Pancreas (tissue), 10 donors: ENCODE results near the gene SEBOX. TPM values are rescaled to one million over a fixed set of nuclear protein-coding genes. Genes with fewer than 3 reads are reported as not detected.

Experiments used
- ATAC-seq, 4 donors: fragments of 200-7000 bp; cut with Tn5 transposase; one replicate each; pipeline versions ENCODE4 v1.8.0 to v1.9.1; 2020; ENCODE audit warnings: mild to moderate bottlenecking in 4 of 4, moderate library complexity in 4 of 4
- DNase-seq, 6 donors: peaks; one replicate each; pipeline ENCODE4 v3.0.0-alpha.2; 2020
- FAIRE-seq: peaks from 2 replicates; lab custom pipeline; 2012; peaks lifted over from hg19 to GRCh38; lab: Jason Lieb, UNC
- H3K27ac ChIP-seq, 4 donors: fragments of 200-600 bp; sonication (generic); 1 replicate in 3 of 4; 2 replicates in 1 of 4; pipeline versions ENCODE4 v1.5.0 to v1.8.0; 2020
- H3K27me3 ChIP-seq, 4 donors: fragments of 200-600 bp; one replicate each; pipeline ENCODE4 v1.8.0; 2021
- H3K36me3 ChIP-seq, 3 donors: fragments of 200-600 bp; sonication (generic) in 1 of 3; one replicate each; pipeline versions ENCODE4 v1.5.0 to v1.8.0; 2020 to 2021
- H3K4me1 ChIP-seq, 3 donors: fragments of 200-600 bp; one replicate each; pipeline ENCODE4 v1.8.0; 2021
- H3K4me3 ChIP-seq, 4 donors: fragments of 200-600 bp; sonication (generic) in 2 of 4; one replicate each; pipeline versions ENCODE4 v1.5.0 to v1.8.0; 2020 to 2021
- H3K9me3 ChIP-seq, 4 donors: fragments of 200-600 bp; one replicate each; pipeline ENCODE4 v1.8.0; 2021
- WGBS, 2 donors: extraction: QIAGEN DNeasy Blood & Tissue Kit; methylation state at CpG; one replicate each; pipeline ENCODE4 v1.1.7; 2013; 5-methylcytosine and 5-hydroxymethylcytosine counted together
- intact Hi-C, 3 donors: fragments of 100-400 bp; cut with DNase I; formaldehyde crosslinking; loops; one replicate each; pipeline versions ENCODE4 v1.11.1 to v1.14.2; 2022
- polyA plus RNA-seq, 2 donors: library from polyadenylated mRNA; stranded (reverse); fragments of 200-250 nt; gene quantifications; one replicate each; pipeline ENCODE4 v1.2.3, GENCODE V29; 2013
- total RNA-seq, 6 donors: library from RNA; stranded (reverse); fragmentation: NEBNext Ultra II Directional in 4 of 6; extraction: Animal tissue kit (Norgen Biotek cat#: 25700) in 4 of 6; gene quantifications; one replicate each; pipeline versions ENCODE4 v1.2.1 to v1.2.4, GENCODE V29; 2021 to 2023
- TF ChIP-seq, protein P1 (sequence below), 4 donors: fragments of 200-600 bp; sonication (generic) in 3 of 4; IDR thresholded peaks; one replicate each; pipeline versions ENCODE4 v1.5.0 to v1.8.0; 2021; ENCODE audit warnings: antibody characterized with exemption in 4 of 4
- donor health status: healthy with polysubstance abuse.
- donor health status: DM: no; HTN: no; CAD: no; lungs with moderate emphysema.
- donor health status: DM: no; HTN: no; CAD: no.
- donor health status: control.
- donor health status: control.
- donor health status: Bipolar disorder and iron deficiency.
- donor health status: DM: yes; HTN: yes; CAD: no.
- donor health status: DM: no; HTN: no; CAD: no.
- donor health status: DM: no; HTN: no; CAD: no.
- donor health status: DM: yes; HTN: yes; CAD: no.

The SEBOX gene
- total and polyA plus RNA-seq, 8 donors = not detected

DNA sequence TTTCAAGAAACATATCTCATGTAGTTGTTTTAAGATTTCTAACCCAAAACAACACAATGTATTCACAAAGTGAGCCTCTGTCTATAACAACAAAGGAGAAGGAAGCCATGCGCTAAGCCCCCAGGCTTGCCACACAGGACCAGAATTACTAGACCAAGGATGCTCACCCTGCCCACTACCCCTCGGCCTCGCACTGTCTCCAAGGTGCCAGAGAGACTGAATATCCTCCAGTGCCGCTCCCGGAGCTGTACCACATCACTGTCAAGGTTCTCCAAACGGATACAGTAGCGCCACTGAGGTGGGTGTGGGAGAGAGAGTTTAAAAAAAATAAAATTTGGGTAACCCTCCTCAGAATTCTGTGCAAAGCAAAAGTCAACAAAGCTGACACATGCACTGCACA lies 14.7 kb downstream of the SEBOX start:
- H3K9me3 ChIP-seq = no peaks in the 10 kb centered on the region
- ATAC-seq = no peak
- no peaks in the 10 kb centered on the region for H3K27me3 ChIP-seq
- intact Hi-C loops = no loop called here
- no peak overlapping the region for H3K27ac ChIP-seq
- TF ChIP-seq, protein P1, sequence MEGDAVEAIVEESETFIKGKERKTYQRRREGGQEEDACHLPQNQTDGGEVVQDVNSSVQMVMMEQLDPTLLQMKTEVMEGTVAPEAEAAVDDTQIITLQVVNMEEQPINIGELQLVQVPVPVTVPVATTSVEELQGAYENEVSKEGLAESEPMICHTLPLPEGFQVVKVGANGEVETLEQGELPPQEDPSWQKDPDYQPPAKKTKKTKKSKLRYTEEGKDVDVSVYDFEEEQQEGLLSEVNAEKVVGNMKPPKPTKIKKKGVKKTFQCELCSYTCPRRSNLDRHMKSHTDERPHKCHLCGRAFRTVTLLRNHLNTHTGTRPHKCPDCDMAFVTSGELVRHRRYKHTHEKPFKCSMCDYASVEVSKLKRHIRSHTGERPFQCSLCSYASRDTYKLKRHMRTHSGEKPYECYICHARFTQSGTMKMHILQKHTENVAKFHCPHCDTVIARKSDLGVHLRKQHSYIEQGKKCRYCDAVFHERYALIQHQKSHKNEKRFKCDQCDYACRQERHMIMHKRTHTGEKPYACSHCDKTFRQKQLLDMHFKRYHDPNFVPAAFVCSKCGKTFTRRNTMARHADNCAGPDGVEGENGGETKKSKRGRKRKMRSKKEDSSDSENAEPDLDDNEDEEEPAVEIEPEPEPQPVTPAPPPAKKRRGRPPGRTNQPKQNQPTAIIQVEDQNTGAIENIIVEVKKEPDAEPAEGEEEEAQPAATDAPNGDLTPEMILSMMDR (IDR thresholded peaks at IDR 0.05) = no peak
- H3K4me1 ChIP-seq = peaks cover 26 to 34% (median 28%) of the 10 kb centered on the region in 3 donors
- no peak for DNase-seq
- peaks cover 0 to 50% (median 27%) of the 10 kb centered on the region in 3 donors for H3K36me3 ChIP-seq
- 84 to 86% methylated on average over 7 of the region's 7 CpGs for WGBS, 2 donors
- no peak for FAIRE-seq
- no peak overlapping the region for H3K4me3 ChIP-seq

DNA sequence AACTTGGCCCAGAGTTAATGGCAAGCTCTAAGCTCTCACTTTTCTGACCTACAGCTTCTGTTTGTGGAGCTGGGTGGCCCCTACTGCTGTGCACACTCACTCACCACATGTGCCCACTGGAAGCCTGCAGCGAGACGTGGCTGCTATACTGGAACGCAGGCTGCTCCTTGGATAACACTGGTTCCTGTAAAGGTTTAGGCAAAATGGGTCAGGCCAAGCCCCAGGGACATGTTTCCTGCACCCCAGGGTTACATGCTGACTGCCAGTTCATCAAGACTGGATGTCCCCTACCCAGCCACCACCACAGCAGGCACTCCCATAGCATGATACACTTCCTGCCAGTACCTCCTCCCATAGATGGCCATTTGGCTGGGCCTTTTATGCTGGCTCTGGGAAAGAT lies 16.0 kb downstream of the SEBOX start:
- ATAC-seq (no peak), FAIRE-seq (no peak), DNase-seq (no peak)
- no peaks in the 10 kb centered on the region for H3K27me3 ChIP-seq
- H3K36me3 ChIP-seq = peaks cover 5 to 52% (median 27%) of the 10 kb centered on the region in 3 donors
- peaks cover 30 to 43% (median 32%) of the 10 kb centered on the region in 3 donors for H3K4me1 ChIP-seq
- H3K27ac ChIP-seq = no peak overlapping the region
- TF ChIP-seq, protein P1 (IDR thresholded peaks at IDR 0.05) = no peak
- intact Hi-C loops = no loop called here
- H3K4me3 ChIP-seq = no peak overlapping the region
- WGBS, 2 donors = 71 to 78% methylated on average over 3 of the region's 3 CpGs
- no peaks in the 10 kb centered on the region for H3K9me3 ChIP-seq

DNA sequence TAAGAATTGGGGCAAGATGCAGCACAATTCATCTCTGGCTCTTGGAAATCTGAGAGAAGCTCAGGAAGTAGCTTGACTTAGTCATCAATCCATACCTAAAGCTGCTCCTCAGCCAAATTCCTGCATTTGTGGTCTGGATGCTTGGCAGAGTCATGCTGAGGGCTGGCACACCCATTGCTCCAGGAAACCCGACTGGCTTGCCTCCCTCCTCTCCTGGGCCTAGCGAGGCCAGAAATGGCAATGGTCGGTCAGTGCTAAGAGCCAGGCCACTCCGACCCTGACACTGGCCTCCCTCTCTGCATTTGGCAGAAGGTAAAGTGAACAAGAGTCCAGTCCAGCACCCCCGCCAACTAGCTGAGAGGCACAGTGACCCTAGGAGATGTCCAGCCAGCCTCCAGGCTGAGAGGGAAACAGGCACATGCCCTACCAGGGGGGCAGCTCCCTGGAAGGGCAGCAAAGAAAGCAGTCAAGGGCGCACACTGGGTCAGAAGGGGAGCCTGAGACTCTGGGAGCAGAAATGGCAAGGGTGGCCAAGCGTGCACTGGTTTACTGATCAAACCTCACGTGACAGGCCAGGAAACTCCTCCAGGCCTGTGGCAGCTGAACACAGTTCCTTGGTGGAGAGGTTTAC lies 17.6 kb downstream of the SEBOX start:
- intact Hi-C loops = no loop called here
- FAIRE-seq (no peak), ATAC-seq (peak; percentile 5 to 30 (median 22)), DNase-seq (peak in 3 of 6 donors; percentile 42 to 53 (median 47))
- Histone ChIP-seq H3K4me1 (peaks cover 30 to 43% (median 32%) of the 10 kb centered on the region in 3 donors), H3K9me3 (no peaks in the 10 kb centered on the region), H3K27me3 (no peaks in the 10 kb centered on the region), H3K36me3 (peaks cover 5 to 53% (median 21%) of the 10 kb centered on the region in 3 donors), H3K27ac (peak overlapping the region; percentile 46 to 83 (median 74)), H3K4me3 (peak overlapping the region in 1 of 4 donors; percentile 14)
- WGBS, 2 donors = 34 to 35% methylated on average over 8 of the region's 8 CpGs
- TF ChIP-seq, protein P1 (IDR thresholded peaks at IDR 0.05) = no peak

DNA sequence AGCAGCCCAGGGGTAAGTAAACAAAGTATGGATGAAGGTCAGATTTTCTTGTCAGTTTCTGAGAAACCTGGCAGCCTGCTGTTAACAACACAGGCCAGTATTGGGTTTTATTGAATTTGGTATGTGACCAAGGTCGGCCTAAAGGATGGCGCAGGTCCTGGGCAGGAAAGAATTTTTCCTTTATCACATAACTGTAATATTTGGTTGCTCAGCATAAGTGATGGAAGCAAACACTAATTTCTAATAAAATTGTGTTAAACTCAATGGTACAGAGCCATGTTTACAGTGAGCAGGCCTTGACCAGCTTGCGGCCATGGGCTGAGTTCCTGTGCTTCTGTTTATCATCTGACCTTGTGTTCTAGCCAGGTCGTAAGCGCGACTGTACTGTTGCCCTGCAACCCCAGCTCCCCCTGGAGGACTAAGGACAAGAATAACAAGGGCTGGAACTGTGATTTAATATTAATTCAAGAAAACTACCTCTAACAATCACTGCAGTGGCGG lies 18.2 kb downstream of the SEBOX start:
- TF ChIP-seq, protein P1 (IDR thresholded peaks at IDR 0.05) = peak in 3 of 4 donors; percentile 17 to 29 (median 24)
- peak overlapping the region; percentile 63 to 83 (median 74) for H3K27ac ChIP-seq
- DNase-seq (peak in 4 of 6 donors; percentile 62 to 83 (median 76)), FAIRE-seq (no peak), ATAC-seq (peak; percentile 75 to 82 (median 81))
- intact Hi-C loops = no loop called here
- H3K4me1 ChIP-seq = peaks cover 30 to 43% (median 32%) of the 10 kb centered on the region in 3 donors
- peaks cover 5 to 53% (median 27%) of the 10 kb centered on the region in 3 donors for H3K36me3 ChIP-seq
- H3K27me3 ChIP-seq = no peaks in the 10 kb centered on the region
- no peaks in the 10 kb centered on the region for H3K9me3 ChIP-seq
- WGBS, 2 donors = 12 to 15% methylated on average over 7 of the region's 7 CpGs
- H3K4me3 ChIP-seq = no peak overlapping the region

DNA sequence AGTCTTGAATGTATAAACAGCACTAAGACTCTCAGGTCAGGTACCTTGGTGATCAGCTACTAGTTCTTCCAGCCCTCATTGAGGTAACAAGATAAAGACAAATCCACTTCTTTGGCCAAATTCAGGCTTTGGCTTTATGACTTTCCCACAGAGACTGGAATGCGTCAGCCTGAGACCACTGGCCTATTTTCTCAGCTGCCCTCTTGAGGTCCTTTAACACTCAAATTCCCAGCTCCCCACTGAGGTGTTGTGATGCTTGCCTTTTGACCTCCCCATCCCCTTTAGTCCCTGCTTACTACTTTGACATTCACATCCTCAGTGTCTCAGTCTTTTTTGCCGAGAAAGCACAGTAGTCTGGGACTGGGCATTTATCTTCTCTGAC lies 18.8 kb downstream of the SEBOX start:
- Histone ChIP-seq H3K9me3 (no peaks in the 10 kb centered on the region), H3K4me1 (peaks cover 30 to 43% (median 32%) of the 10 kb centered on the region in 3 donors), H3K27me3 (no peaks in the 10 kb centered on the region), H3K4me3 (peak overlapping the region in 1 of 4 donors; percentile 22), H3K27ac (peak overlapping the region; percentile 63 to 83 (median 74)), H3K36me3 (peaks cover 9 to 53% (median 32%) of the 10 kb centered on the region in 3 donors)
- TF ChIP-seq, protein P1 (IDR thresholded peaks at IDR 0.05) = no peak
- WGBS, 2 donors = 20 to 29% methylated on average over 2 of the region's 2 CpGs
- FAIRE-seq (no peak), ATAC-seq (peak; percentile 1 to 8 (median 3)), DNase-seq (no peak)
- intact Hi-C loops = no loop called here
